BJ (cell line): ENCODE results near the gene KIF16B. TPM values are rescaled to one million over a fixed set of nuclear protein-coding genes. Genes with fewer than 3 reads are reported as not detected.

Experiments
- CTCF ChIA-PET: fragments of 350-600 bp; formaldehyde crosslinking; extraction: SDS; loops from one replicate; lab custom pipeline; 2021; ENCODE audit warnings: antibody characterized with exemption, inconsistent platforms; lab: Yijun Ruan, JAX
- POLR2A ChIA-PET: fragments of 300-600 bp; sonication (Branson Sonifier 250); formaldehyde crosslinking; extraction: SDS; loops from one replicate; lab custom pipeline; 2021; ENCODE audit warnings: antibody characterized with exemption; lab: Charles Lee
- DNase-seq: peaks from one replicate; pipeline ENCODE4 v3.0.0-alpha.2; 2011; ENCODE audit warnings: low read depth
- H3K27me3 ChIP-seq: 2 replicates; pipeline ENCODE4 v1.6.0; 2011; ENCODE audit warnings: low read length; ENCODE audit not compliant: control insufficient read depth, insufficient read depth
- H3K36me3 ChIP-seq: 2 replicates; pipeline ENCODE4 v1.5.1; 2011; ENCODE audit warnings: low read length; ENCODE audit not compliant: control insufficient read depth, insufficient read depth
- H3K4me3 ChIP-seq: 2 replicates; pipeline ENCODE4 v1.5.1; 2011; ENCODE audit warnings: low read depth, mild to moderate bottlenecking, control low read depth, low read length
- polyA plus RNA-seq: library from polyadenylated mRNA; depleted of rRNA; stranded (reverse); fragments of >200 nt; gene quantifications from 2 replicates; pipeline ENCODE4 v1.2.3, GENCODE V29; 2011
- TF ChIP-seq, protein P1 (sequence below): IDR thresholded peaks from 2 replicates; pipeline ENCODE4 v1.5.1; 2011; ENCODE audit warnings: low read depth, mild to moderate bottlenecking, control low read depth, inconsistent platforms, low read length, moderate library complexity; ENCODE audit not compliant: insufficient read depth

Gene KIF16B
- polyA plus RNA-seq, 1 experiment = 3.2 TPM

GRCh38 chr20:16296931-16297330 lies 276.3 kb downstream of the KIF16B start:
- TF ChIP-seq, protein P1, sequence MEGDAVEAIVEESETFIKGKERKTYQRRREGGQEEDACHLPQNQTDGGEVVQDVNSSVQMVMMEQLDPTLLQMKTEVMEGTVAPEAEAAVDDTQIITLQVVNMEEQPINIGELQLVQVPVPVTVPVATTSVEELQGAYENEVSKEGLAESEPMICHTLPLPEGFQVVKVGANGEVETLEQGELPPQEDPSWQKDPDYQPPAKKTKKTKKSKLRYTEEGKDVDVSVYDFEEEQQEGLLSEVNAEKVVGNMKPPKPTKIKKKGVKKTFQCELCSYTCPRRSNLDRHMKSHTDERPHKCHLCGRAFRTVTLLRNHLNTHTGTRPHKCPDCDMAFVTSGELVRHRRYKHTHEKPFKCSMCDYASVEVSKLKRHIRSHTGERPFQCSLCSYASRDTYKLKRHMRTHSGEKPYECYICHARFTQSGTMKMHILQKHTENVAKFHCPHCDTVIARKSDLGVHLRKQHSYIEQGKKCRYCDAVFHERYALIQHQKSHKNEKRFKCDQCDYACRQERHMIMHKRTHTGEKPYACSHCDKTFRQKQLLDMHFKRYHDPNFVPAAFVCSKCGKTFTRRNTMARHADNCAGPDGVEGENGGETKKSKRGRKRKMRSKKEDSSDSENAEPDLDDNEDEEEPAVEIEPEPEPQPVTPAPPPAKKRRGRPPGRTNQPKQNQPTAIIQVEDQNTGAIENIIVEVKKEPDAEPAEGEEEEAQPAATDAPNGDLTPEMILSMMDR = no peak
- DNase-seq = no peak
- Histone ChIP-seq H3K27me3 (no peaks in the 10 kb centered on the region), H3K4me3 (no peak overlapping the region), H3K36me3 (no peaks in the 10 kb centered on the region)
- CTCF ChIA-PET = no interaction called here
- POLR2A ChIA-PET = no interaction called here

DNA sequence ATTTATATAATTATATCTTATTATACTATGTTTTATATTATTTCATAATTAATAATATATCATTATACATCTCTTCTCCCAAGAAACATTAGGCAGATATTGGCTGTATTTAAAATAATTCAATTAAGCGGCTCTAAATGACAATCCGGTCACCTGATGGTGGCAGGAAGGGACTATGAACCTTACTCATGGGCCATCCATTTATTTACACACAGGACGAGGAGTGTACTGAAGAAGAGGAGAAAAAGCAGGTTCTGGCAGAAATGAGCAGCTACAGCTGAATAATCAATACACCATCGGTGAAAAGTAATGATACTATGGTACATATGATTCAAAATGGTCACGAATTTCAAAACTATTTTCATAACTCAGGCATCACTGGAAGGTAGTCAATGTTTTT lies 277.7 kb downstream of the KIF16B start:
- no peak for DNase-seq
- Histone ChIP-seq H3K36me3 (no peaks in the 10 kb centered on the region), H3K27me3 (no peaks in the 10 kb centered on the region), H3K4me3 (no peak overlapping the region)
- TF ChIP-seq, protein P1 = no peak
- CTCF ChIA-PET = interaction anchor here (1.1 to 1.6 kb wide), 2 partner anchors 9 to 24 kb away, joined by 3 to 4 read pairs; no protein-coding TSS in a partner anchor
- POLR2A ChIA-PET = no interaction called here

DNA sequence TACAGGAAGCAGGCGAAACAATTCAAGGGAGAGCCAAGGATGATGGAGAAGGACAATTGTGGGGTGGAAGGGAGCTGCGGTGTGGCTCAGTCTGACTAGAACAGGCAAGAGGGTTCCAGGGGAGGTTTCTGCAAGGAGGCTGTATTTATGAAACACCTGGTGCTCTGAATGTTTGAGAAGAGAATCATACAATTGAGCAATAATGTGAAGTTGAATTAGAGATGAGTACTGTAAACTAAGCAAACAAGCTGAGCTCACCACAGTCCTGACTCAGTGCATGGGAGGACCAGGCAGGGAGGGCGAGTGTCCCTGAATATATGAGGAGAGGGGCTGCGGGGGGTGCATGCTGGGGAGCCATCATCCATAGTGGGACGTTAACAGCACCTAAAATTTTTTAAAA lies 279.7 kb downstream of the KIF16B start:
- TF ChIP-seq, protein P1 = no peak
- CTCF ChIA-PET = no interaction called here
- Histone ChIP-seq H3K36me3 (no peaks in the 10 kb centered on the region), H3K27me3 (no peaks in the 10 kb centered on the region), H3K4me3 (no peak overlapping the region)
- POLR2A ChIA-PET = no interaction called here
- DNase-seq = no peak

- CTCF ChIA-PET = no interaction called here
- TF ChIP-seq, protein P1 = no peak
- H3K36me3 ChIP-seq = no peaks in the 10 kb centered on the region
- H3K27me3 ChIP-seq = no peaks in the 10 kb centered on the region
- H3K4me3 ChIP-seq = no peak overlapping the region
- DNase-seq = no peak
- POLR2A ChIA-PET = no interaction called here
These were observed 280.9 kb downstream of the KIF16B start for GRCh38 chr20:16292226-16292880.

GRCh38 chr20:16290358-16290757 lies 282.9 kb downstream of the KIF16B start:
- CTCF ChIA-PET = interaction anchor here (0.6 to 1.7 kb wide), 2 partner anchors 14 to 348 kb away, joined by 3 to 4 read pairs; no protein-coding TSS in a partner anchor

More at GRCh38 chr20:16290358-16290757, 282.9 kb downstream of the KIF16B start:
- no peak for DNase-seq
- Histone ChIP-seq H3K36me3 (no peaks in the 10 kb centered on the region), H3K4me3 (no peak overlapping the region), H3K27me3 (no peaks in the 10 kb centered on the region)
- TF ChIP-seq, protein P1 = no peak
- POLR2A ChIA-PET = no interaction called here
